IMR-90 (cell line): ENCODE measurements around the gene RAB20. TPM values are rescaled to one million over a fixed set of nuclear protein-coding genes. Genes with fewer than 3 reads are reported as not detected.

Experiments used
- ATAC-seq: fragments of 200-7000 bp; cut with Tn5 transposase; 2 replicates; pipeline ENCODE4 v1.9.1; 2020; ENCODE audit warnings: low read depth, mild to moderate bottlenecking, moderate library complexity
- BruUV-seq: library from RNA; stranded (reverse); fragments of 400-500 nt; replicated peaks from 2 replicates; lab custom pipeline; 2021; lab: Mats Ljungman, UMichigan
- CTCF ChIA-PET: fragments of 300-600 bp; formaldehyde crosslinking; extraction: SDS; loops from one replicate; lab custom pipeline; 2021; ENCODE audit warnings: antibody characterized with exemption; lab: Yijun Ruan, JAX
- POLR2A ChIA-PET: fragments of 300-600 bp; sonication (Branson Sonifier 250); formaldehyde crosslinking; loops from one replicate; lab custom pipeline; 2022; ENCODE audit warnings: antibody characterized with exemption; ENCODE audit not compliant: unreplicated experiment; lab: Charles Lee
- DNase-seq: peaks from one replicate; pipeline ENCODE4 v3.0.0; 2013
- H2AFZ ChIP-seq: replicated peaks from 2 replicates; pipeline ENCODE3; 2013; ENCODE audit warnings: low read length, mild to moderate bottlenecking; ENCODE audit not compliant: poor library complexity
- H2AK5ac ChIP-seq: 2 replicates; pipeline ENCODE4 v1.6.1; 2013; ENCODE audit warnings: low read depth, low read length, inconsistent platforms
- H2AK9ac ChIP-seq: replicated peaks from 2 replicates; pipeline ENCODE3; 2013; ENCODE audit warnings: mild to moderate bottlenecking, low read depth, low read length, moderate library complexity; ENCODE audit not compliant: poor library complexity
- H2BK120ac ChIP-seq: 2 replicates; pipeline ENCODE4 v1.6.1; 2013; ENCODE audit warnings: low read depth, low read length, inconsistent platforms
- H2BK15ac ChIP-seq: 3 replicates; pipeline ENCODE4 v1.6.1; 2013; ENCODE audit warnings: low read depth, low read length, inconsistent platforms
- H2BK20ac ChIP-seq: 2 replicates; pipeline ENCODE4 v1.6.1; 2013; ENCODE audit warnings: low read depth, mild to moderate bottlenecking, inconsistent platforms, low read length, moderate library complexity
- H2BK5ac ChIP-seq: 2 replicates; pipeline ENCODE4 v1.6.1; 2013; ENCODE audit warnings: mild to moderate bottlenecking, low read depth, low read length, inconsistent platforms; ENCODE audit not compliant: poor library complexity, severe bottlenecking
- H3K14ac ChIP-seq: replicated peaks from 2 replicates; pipeline ENCODE4 v1.6.1; 2013; ENCODE audit warnings: low read depth, low read length, inconsistent platforms
- H3K18ac ChIP-seq: 2 replicates; pipeline ENCODE4 v1.6.1; 2013; ENCODE audit warnings: low read depth, low read length, control low read depth
- H3K23ac ChIP-seq: 2 replicates; pipeline ENCODE4 v1.6.1; 2013; ENCODE audit warnings: low read depth, low read length, inconsistent platforms
- H3K27ac ChIP-seq: 2 replicates; pipeline ENCODE4 v1.5.1; 2013; ENCODE audit warnings: mild to moderate bottlenecking, control low read depth, low read length; ENCODE audit not compliant: insufficient read depth
- H3K27me3 ChIP-seq: 2 replicates; pipeline ENCODE4 v1.6.1; 2013; ENCODE audit warnings: low read length; ENCODE audit not compliant: control insufficient read depth, insufficient read depth
- H3K36me3 ChIP-seq: 2 replicates; pipeline ENCODE4 v1.6.1; 2013; ENCODE audit warnings: low read length, mixed read lengths; ENCODE audit not compliant: control insufficient read depth, insufficient read depth
- H3K4ac ChIP-seq: 2 replicates; pipeline ENCODE4 v1.6.1; 2013; ENCODE audit warnings: low read depth, low read length, inconsistent platforms
- H3K4me1 ChIP-seq: 2 replicates; pipeline ENCODE4 v1.6.1; 2013; ENCODE audit warnings: low read length, mixed read lengths; ENCODE audit not compliant: control insufficient read depth, insufficient read depth
- H3K4me2 ChIP-seq: 2 replicates; pipeline ENCODE4 v1.6.1; 2013; ENCODE audit warnings: low read depth, mild to moderate bottlenecking, control low read depth, low read length, moderate library complexity
- H3K4me3 ChIP-seq: 2 replicates; pipeline ENCODE4 v1.5.1; 2013; ENCODE audit warnings: low read depth, mild to moderate bottlenecking, control low read depth, low read length, moderate library complexity; ENCODE audit not compliant: insufficient read depth
- H3K56ac ChIP-seq: 2 replicates; pipeline ENCODE4 v1.6.1; 2013; ENCODE audit warnings: low read length, inconsistent platforms; ENCODE audit not compliant: insufficient read depth; ENCODE audit errors: extremely low read depth
- H3K79me1 ChIP-seq, 2 experiments: 2 replicates each; pipeline ENCODE4 v1.6.1; 2013; ENCODE audit warnings: low read length in 2 of 2, inconsistent platforms in 1 of 2, low read depth in 1 of 2
- H3K9ac ChIP-seq: 2 replicates; pipeline ENCODE4 v1.6.1; 2013; ENCODE audit warnings: low read depth, low read length, control low read depth
- H3K9me1 ChIP-seq: 2 replicates; pipeline ENCODE4 v1.6.1; 2013; ENCODE audit warnings: low read length, inconsistent platforms; ENCODE audit not compliant: insufficient read depth
- H3K9me3 ChIP-seq: 2 replicates; pipeline ENCODE4 v1.6.1; 2013; ENCODE audit warnings: low read length; ENCODE audit not compliant: control insufficient read depth, insufficient read depth
- H4K20me1 ChIP-seq: 2 replicates; pipeline ENCODE4 v1.6.1; 2013; ENCODE audit warnings: low read length, inconsistent platforms; ENCODE audit not compliant: insufficient read depth
- H4K5ac ChIP-seq: 2 replicates; pipeline ENCODE4 v1.6.1; 2013; ENCODE audit warnings: mild to moderate bottlenecking, low read depth, low read length, control low read depth
- H4K8ac ChIP-seq, 2 experiments: 2 replicates each; pipeline ENCODE4 v1.6.1; 2013; ENCODE audit warnings: low read depth in 2 of 2, low read length in 2 of 2, control low read depth in 1 of 2, inconsistent platforms in 1 of 2
- H4K91ac ChIP-seq: 2 replicates; pipeline ENCODE4 v1.6.1; 2013; ENCODE audit warnings: low read depth, low read length, inconsistent platforms; ENCODE audit not compliant: insufficient read depth
- BHLHE40 ChIP-seq: fragments of 150-350 bp; IDR thresholded peaks from 2 replicates; pipeline ENCODE4 v1.6.1; 2016; ENCODE audit warnings: mild to moderate bottlenecking, low read depth, low read length
- CEBPB ChIP-seq: IDR thresholded peaks from 2 replicates; pipeline ENCODE4 v1.6.1; 2012; ENCODE audit warnings: low read depth, low read length, improper control_type of control experiment
- CHD1 ChIP-seq: IDR thresholded peaks from 2 replicates; pipeline ENCODE4 v1.6.1; 2012; ENCODE audit warnings: low read depth, low read length, improper control_type of control experiment
- FOS ChIP-seq: fragments of 150-350 bp; IDR thresholded peaks from 2 replicates; pipeline ENCODE4 v1.6.1; 2016; ENCODE audit warnings: low read depth, low read length
- MAFK ChIP-seq: IDR thresholded peaks from 2 replicates; pipeline ENCODE4 v1.6.1; 2012; ENCODE audit warnings: low read depth, low read length, improper control_type of control experiment
- MAZ ChIP-seq: IDR thresholded peaks from 2 replicates; pipeline ENCODE4 v1.6.1; 2012; ENCODE audit warnings: low read depth, mild to moderate bottlenecking, low read length, improper control_type of control experiment, moderate library complexity, borderline replicate concordance
- POLR2A ChIP-seq: IDR thresholded peaks from 2 replicates; pipeline ENCODE4 v1.6.1; 2012; ENCODE audit warnings: mild to moderate bottlenecking, low read depth, low read length
- RCOR1 ChIP-seq: IDR thresholded peaks from 2 replicates; pipeline ENCODE4 v1.6.1; 2012; ENCODE audit warnings: mild to moderate bottlenecking, low read length, improper control_type of control experiment; ENCODE audit not compliant: insufficient replicate concordance
- RFX5 ChIP-seq: IDR thresholded peaks from 2 replicates; pipeline ENCODE4 v1.8.0; 2012; ENCODE audit warnings: low read depth, mild to moderate bottlenecking, low read length, moderate library complexity
- SMC3 ChIP-seq: fragments of 150-350 bp; IDR thresholded peaks from 2 replicates; pipeline ENCODE4 v1.6.1; 2016; ENCODE audit warnings: low read depth, mild to moderate bottlenecking, antibody characterized with exemption, low read length, moderate library complexity
- WGBS, 2 experiments: methylation state at CpG; one replicate each; pipeline versions ENCODE4 v1.1.5 to v1.1.7; 2013; ENCODE audit warnings: missing lambda C conversion rate in 2 of 2; ENCODE audit not compliant: insufficient read length in 1 of 2; ENCODE audit errors: extremely low coverage in 2 of 2; 5-methylcytosine and 5-hydroxymethylcytosine counted together
- dilution Hi-C: fragments of 300-500 bp; cut with HindIII; formaldehyde crosslinking; loops from one replicate; pipeline ENCODE4 v1.14.3; 2018; ENCODE audit warnings: low sequenced_read_pairs; ENCODE audit not compliant: unreplicated experiment
- in situ Hi-C: fragments of 300-500 bp; cut with MboI; formaldehyde crosslinking; loops from 3 replicates; pipeline ENCODE4 v1.14.3; 2019; ENCODE audit warnings: low sequenced_read_pairs, inconsistent platforms, mixed read lengths
- intact Hi-C: fragments of 100-400 bp; cut with micrococcal nuclease; formaldehyde crosslinking; loops from 2 replicates; pipeline ENCODE4 v1.10.0; 2022
- polyA plus RNA-seq, 3 experiments: library from polyadenylated mRNA; depleted of rRNA; stranded (reverse); fragments of >200 nt; gene quantifications; 2 replicates each; pipeline ENCODE4 v1.2.3, GENCODE V29; 2012; ENCODE audit warnings: low replicate concordance in 1 of 3
- total RNA-seq: library from RNA; depleted of rRNA; stranded (reverse); fragments of >200 nt; gene quantifications from 2 replicates; pipeline ENCODE4 v1.2.3, GENCODE V29; 2012
- TF ChIP-seq, protein P1 (sequence below): fragments of 150-350 bp; IDR thresholded peaks from 2 replicates; pipeline ENCODE4 v1.6.1; 2017; ENCODE audit warnings: mild to moderate bottlenecking, antibody characterized with exemption, low read length, low read depth
- TF ChIP-seq, protein P2 (sequence below): conservative IDR thresholded peaks from 2 replicates; pipeline ENCODE4 v1.5.1; 2012; ENCODE audit warnings: mild to moderate bottlenecking, low read depth, low read length, improper control_type of control experiment

Gene RAB20
- total and polyA plus RNA-seq, 2 of the 4 experiments (the other 2 are of a cell fraction): 3.8 to 5.1 TPM

DNA sequence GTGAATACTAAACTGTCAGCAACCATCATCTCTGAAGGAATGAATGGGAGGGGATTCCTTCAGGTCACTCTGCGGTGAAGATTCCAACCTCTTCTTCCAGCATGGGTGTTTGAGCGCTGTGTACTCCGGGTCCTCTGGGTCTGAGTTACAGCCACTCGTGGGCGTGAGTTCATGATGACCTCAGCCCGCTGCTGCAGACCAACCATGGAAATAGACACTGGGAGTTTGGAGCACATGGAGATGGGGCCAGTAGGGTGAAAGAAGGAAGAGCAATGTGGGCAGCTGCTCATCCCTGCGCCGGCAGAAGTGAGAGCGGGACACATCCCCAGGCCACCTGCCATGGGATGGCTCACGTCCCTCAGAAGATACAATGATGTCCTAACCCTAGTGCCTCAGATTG lies 16.8 kb upstream of the RAB20 start:
- Histone ChIP-seq H3K27me3 (peaks cover 18% of the 10 kb centered on the region), H3K14ac (no peak overlapping the region), H3K9me1 (no peaks in the 10 kb centered on the region), H3K9ac (no peak overlapping the region), H3K56ac (no peak overlapping the region), H2AK9ac (no peak overlapping the region), H4K91ac (no peak overlapping the region), H4K5ac (no peak overlapping the region), H2BK20ac (no peak overlapping the region), H3K27ac (no peak overlapping the region), H3K4me3 (no peak overlapping the region), H2BK120ac (no peak overlapping the region), H2AFZ (no peak overlapping the region), H2BK15ac (no peak overlapping the region), H3K36me3 (no peaks in the 10 kb centered on the region), H3K18ac (no peak overlapping the region), H2AK5ac (no peak overlapping the region), H3K4ac (no peak overlapping the region), H3K23ac (no peak overlapping the region), H3K9me3 (no peaks in the 10 kb centered on the region), H2BK5ac (no peak overlapping the region), H3K4me2 (no peak overlapping the region), H4K20me1 (no peaks in the 10 kb centered on the region), H3K79me1 (no peaks in the 10 kb centered on the region), H4K8ac (no peak overlapping the region), H3K4me1 (peaks cover 3% of the 10 kb centered on the region; the same call in 1 of the 2 replicates)
- dilution Hi-C loops: no loop called here
- 74% methylated on average over 4 of the region's 10 CpGs; no CpG with 5 or more reads in 1 of the 2 experiments for WGBS, 2 experiments
- BruUV-seq: no TSS peak
- intact Hi-C loops: no loop called here
- TF ChIP-seq MAZ (no peak), MAFK (no peak), CHD1 (no peak), POLR2A (no peak), FOS (no peak), CEBPB (no peak), BHLHE40 (no peak), RFX5 (no peak), SMC3 (no peak), RCOR1 (no peak)
- TF ChIP-seq, protein P1, sequence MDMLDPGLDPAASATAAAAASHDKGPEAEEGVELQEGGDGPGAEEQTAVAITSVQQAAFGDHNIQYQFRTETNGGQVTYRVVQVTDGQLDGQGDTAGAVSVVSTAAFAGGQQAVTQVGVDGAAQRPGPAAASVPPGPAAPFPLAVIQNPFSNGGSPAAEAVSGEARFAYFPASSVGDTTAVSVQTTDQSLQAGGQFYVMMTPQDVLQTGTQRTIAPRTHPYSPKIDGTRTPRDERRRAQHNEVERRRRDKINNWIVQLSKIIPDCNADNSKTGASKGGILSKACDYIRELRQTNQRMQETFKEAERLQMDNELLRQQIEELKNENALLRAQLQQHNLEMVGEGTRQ: no peak
- TF ChIP-seq, protein P2, sequence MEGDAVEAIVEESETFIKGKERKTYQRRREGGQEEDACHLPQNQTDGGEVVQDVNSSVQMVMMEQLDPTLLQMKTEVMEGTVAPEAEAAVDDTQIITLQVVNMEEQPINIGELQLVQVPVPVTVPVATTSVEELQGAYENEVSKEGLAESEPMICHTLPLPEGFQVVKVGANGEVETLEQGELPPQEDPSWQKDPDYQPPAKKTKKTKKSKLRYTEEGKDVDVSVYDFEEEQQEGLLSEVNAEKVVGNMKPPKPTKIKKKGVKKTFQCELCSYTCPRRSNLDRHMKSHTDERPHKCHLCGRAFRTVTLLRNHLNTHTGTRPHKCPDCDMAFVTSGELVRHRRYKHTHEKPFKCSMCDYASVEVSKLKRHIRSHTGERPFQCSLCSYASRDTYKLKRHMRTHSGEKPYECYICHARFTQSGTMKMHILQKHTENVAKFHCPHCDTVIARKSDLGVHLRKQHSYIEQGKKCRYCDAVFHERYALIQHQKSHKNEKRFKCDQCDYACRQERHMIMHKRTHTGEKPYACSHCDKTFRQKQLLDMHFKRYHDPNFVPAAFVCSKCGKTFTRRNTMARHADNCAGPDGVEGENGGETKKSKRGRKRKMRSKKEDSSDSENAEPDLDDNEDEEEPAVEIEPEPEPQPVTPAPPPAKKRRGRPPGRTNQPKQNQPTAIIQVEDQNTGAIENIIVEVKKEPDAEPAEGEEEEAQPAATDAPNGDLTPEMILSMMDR: no peak
- in situ Hi-C loops: loop anchor here (25.0 kb wide), 1 partner anchor 234 kb away; no protein-coding TSS in a partner anchor
- DNase-seq: no peak
- CTCF ChIA-PET: no interaction called here
- no peak for ATAC-seq
- POLR2A ChIA-PET: no interaction called here
